ENCODE measurements around the gene ZNF135.

Gene ZNF135

DNA sequence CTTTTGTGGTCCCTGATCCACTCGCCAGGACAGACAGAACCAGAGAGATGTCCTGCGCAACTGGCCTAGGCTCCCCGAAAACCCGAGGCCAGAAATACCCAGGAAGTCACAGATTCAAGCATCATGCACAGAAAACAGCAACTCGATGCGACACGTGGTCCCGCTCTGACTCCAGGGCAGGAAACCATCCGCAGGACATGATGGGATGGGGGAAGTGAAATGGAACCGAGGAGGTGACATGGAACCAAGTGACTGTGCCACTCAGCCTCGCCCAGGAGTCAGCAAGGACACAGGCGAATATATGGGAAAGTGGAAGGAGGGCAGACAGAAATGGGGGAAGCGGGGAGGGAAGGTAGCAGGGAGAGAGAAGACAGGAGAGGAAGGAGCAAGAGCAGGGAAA is 37.8 kb downstream of the ZNF135 start:
- no peak for DNase-seq

- DNase-seq = no peak
Measured at GRCh38 chr19:58097349-58097748, 38.3 kb downstream of the ZNF135 start.

GRCh38 chr19:58097781-58098681 is 38.9 kb downstream of the ZNF135 start, which contains the start of gene ZSCAN18:
ZSCAN18 (minus strand) TSS chr19:58098231; CDS start chr19:58090267, 7,964 bp downstream.
- DNase-seq = peak; percentile 93

DNA sequence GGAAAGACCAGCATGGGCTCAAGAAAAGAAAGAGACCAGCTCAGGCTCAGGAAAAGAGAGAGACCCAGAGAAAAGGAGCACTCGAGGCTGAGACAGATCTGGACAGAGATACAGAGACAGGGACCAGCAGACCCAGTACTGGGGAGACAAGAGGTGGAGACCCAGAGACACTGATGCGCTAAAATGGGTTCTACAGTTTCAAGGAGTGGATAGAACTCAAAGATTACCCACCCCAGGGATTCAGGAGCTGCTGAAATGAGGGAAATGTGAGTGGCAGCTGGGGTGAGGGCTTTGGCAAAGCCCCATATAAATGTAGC is 39.6 kb downstream of the ZNF135 start:
- no peak for DNase-seq

DNA sequence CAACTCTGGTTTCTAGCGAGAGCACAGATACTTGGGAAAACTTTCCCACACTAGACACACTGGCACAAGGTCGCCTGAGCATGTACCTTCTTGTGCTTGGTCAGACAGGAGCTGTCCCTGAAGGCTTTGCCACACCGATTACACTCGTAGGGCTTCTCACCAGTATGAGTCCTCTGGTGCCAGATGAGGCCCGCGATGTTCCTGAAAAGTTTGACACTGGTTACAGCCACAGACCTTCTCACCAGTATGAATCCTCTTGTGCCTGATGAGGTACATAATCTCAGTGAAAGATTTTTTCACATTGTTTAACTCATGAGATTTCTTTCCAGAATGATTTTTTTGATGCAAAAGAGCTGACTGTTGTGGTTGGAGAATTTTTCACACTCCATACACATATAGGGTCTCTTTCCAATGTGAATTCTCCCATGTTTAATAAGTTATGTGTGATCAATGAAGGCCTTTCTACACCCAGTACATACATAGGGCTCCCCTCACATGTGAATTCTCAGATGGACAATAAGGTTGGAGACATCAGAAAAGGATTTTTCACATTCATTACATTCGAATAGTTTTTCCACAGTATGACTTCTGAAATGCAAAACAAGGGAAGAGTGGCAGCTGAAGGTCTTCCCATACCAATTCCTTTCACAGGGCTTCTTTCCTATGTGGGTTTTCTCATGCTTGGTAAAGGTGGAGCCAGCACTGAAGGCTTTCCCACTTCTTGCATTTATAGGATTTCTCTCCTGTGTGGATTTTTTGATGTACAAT is 48.9 kb downstream of the ZNF135 start:
- no peak for DNase-seq

DNA sequence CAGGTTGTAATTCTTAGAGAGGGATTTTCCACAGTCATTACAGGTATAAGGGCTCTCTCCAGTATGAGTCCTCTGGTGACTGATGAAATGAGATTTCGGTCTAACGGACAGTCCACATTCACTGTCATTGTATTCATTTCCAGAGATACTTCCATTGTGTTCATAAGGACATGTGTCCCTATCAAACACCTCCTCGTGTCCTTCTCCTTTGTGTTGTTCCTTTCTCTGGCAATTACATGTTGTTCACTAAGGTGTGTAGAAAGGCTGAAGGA is 49.4 kb downstream of the ZNF135 start:
- no peak for DNase-seq

- no peak for DNase-seq
Measured at GRCh38 chr19:58117841-58118575, 58.9 kb downstream of the ZNF135 start.

GRCh38 chr19:58118979-58119733 is 60.1 kb downstream of the ZNF135 start:
- no peak for DNase-seq
